NT2/D1 (cell line): ENCODE data around the gene KIAA0586.

Source experiments
- DNase-seq: peaks from one replicate; pipeline ENCODE4 v3.0.0-alpha.2; 2011; ENCODE audit warnings: low read depth, low spot score
- H3K27me3 ChIP-seq: 2 replicates; pipeline ENCODE4 v1.6.0; 2011; ENCODE audit warnings: mild to moderate bottlenecking; ENCODE audit not compliant: insufficient read length, insufficient read depth
- H3K36me3 ChIP-seq: 2 replicates; pipeline ENCODE4 v1.6.1; 2011; ENCODE audit warnings: mild to moderate bottlenecking, low read length, mixed read lengths; ENCODE audit not compliant: insufficient read depth, insufficient read length
- H3K4me1 ChIP-seq: 2 replicates; pipeline ENCODE4 v1.5.1; 2011; ENCODE audit not compliant: insufficient read depth, insufficient read length
- H3K4me3 ChIP-seq: 2 replicates; pipeline ENCODE4 v1.5.1; 2011; ENCODE audit warnings: low read depth; ENCODE audit not compliant: insufficient read length
- H3K9ac ChIP-seq: 2 replicates; pipeline ENCODE4 v1.6.0; 2011; ENCODE audit warnings: low read depth; ENCODE audit not compliant: insufficient read length
- H3K9me3 ChIP-seq: 2 replicates; pipeline ENCODE4 v1.5.1; 2011; ENCODE audit warnings: mild to moderate bottlenecking, low read length; ENCODE audit not compliant: insufficient read depth
- SUZ12 ChIP-seq: IDR thresholded peaks from 2 replicates; pipeline ENCODE4 v1.6.1; 2011; ENCODE audit not compliant: insufficient read length, insufficient read depth; ENCODE audit errors: extremely low read depth
- YY1 ChIP-seq: IDR thresholded peaks from 2 replicates; pipeline ENCODE4 v1.6.1; 2011; ENCODE audit not compliant: insufficient read length, insufficient read depth
- ZNF274 ChIP-seq: IDR thresholded peaks from 2 replicates; pipeline ENCODE4 v1.6.1; 2011; ENCODE audit warnings: mild to moderate bottlenecking, low read depth, low read length

KIAA0586 gene

GRCh38 chr14:58598028-58598803, 170.7 kb downstream of the KIAA0586 start:
- TF ChIP-seq SUZ12 (no peak), ZNF274 (no peak), YY1 (no peak)
- Histone ChIP-seq H3K4me3 (no peak overlapping the region), H3K4me1 (no peaks in the 10 kb centered on the region), H3K9ac (no peak overlapping the region), H3K27me3 (no peaks in the 10 kb centered on the region), H3K36me3 (no peaks in the 10 kb centered on the region), H3K9me3 (no peaks in the 10 kb centered on the region)
- no peak for DNase-seq

GRCh38 chr14:58598804-58599525, 171.4 kb downstream of the KIAA0586 start:
- no peak for DNase-seq
- Histone ChIP-seq H3K27me3 (no peaks in the 10 kb centered on the region), H3K36me3 (no peaks in the 10 kb centered on the region)

DNA sequence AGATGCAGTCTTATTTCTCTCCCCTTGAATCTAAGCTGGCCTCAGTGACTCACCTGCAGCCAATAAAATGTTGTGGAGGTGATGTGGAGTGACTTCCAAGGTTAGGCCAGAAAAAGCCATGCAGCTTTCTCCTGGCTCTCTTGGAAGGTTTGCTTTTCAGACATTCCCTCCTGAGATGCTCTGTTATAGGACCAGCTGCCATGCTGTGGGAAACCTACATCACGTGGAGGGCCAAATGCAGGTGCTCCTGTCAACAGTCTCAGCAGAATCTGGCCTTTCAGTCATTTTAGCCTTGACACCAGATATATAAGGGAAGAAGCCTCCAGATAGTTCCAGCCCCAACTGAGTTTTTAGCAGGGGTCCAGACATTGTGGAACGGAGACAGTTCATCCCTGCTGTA, 172.2 kb downstream of the KIAA0586 start:
- no peak for TF ChIP-seq YY1
- no peak for TF ChIP-seq ZNF274
- no peak for TF ChIP-seq SUZ12
- H3K9ac ChIP-seq = no peak overlapping the region
- no peaks in the 10 kb centered on the region for H3K9me3 ChIP-seq
- no peaks in the 10 kb centered on the region for H3K36me3 ChIP-seq
- H3K4me3 ChIP-seq = no peak overlapping the region
- no peak for DNase-seq
- H3K4me1 ChIP-seq = no peaks in the 10 kb centered on the region
- no peaks in the 10 kb centered on the region for H3K27me3 ChIP-seq

More at GRCh38 chr14:58598804-58599525, 171.4 kb downstream of the KIAA0586 start:
- no peak overlapping the region for H3K9ac ChIP-seq
- no peak overlapping the region for H3K4me3 ChIP-seq
- no peaks in the 10 kb centered on the region for H3K9me3 ChIP-seq
- no peak for TF ChIP-seq YY1
- TF ChIP-seq ZNF274 = no peak
- TF ChIP-seq SUZ12 = no peak
- H3K4me1 ChIP-seq = no peaks in the 10 kb centered on the region
